Activated T-helper 17 cell treated with anti-CD3 and anti-CD28 coated beads, Interleukin-2, amount 50 U/mL, for 72 hours (primary cell): ENCODE data around the gene PRKCA. TPM values are rescaled to one million over a fixed set of nuclear protein-coding genes. Genes with fewer than 3 reads are reported as not detected.

Experiments used
- ATAC-seq: fragments of 150-1000 bp; cut with Tn5 transposase; replicated peaks from 2 replicates; pipeline ENCODE4 v1.10.0; 2021; ENCODE audit warnings: mild to moderate bottlenecking, moderate library complexity
- H3K27ac Mint-ChIP-seq: one replicate; pipeline ENCODE4 v1.8.0; 2022; ENCODE audit warnings: mixed read lengths
- H3K27me3 Mint-ChIP-seq: one replicate; pipeline ENCODE4 v1.8.0; 2022; ENCODE audit warnings: mixed read lengths
- H3K36me3 Mint-ChIP-seq: one replicate; pipeline ENCODE4 v1.8.0; 2022; ENCODE audit warnings: low read depth, mild to moderate bottlenecking, mixed read lengths
- H3K4me1 Mint-ChIP-seq: one replicate; pipeline ENCODE4 v1.8.0; 2022; ENCODE audit warnings: mixed read lengths
- H3K4me3 Mint-ChIP-seq: one replicate; pipeline ENCODE4 v1.8.0; 2022; ENCODE audit warnings: mild to moderate bottlenecking, mixed read lengths
- H3K9me3 Mint-ChIP-seq: one replicate; pipeline ENCODE4 v1.8.0; 2022; ENCODE audit warnings: mixed read lengths
- total RNA-seq, 2 donors: library from RNA; stranded (reverse); gene quantifications; one replicate each; pipeline ENCODE4 v1.2.3, GENCODE V29; 2022

The PRKCA gene
- total RNA-seq, 2 donors from 2014 or later, result 58.2 to 86.0 TPM

- ATAC-seq, result peak; percentile 25
- no peaks in the 10 kb centered on the region for H3K27me3 Mint-ChIP-seq
- H3K9me3 Mint-ChIP-seq, result no peaks in the 10 kb centered on the region
- H3K4me3 Mint-ChIP-seq, result no peak overlapping the region
- peak overlapping the region; percentile 76 for H3K27ac Mint-ChIP-seq
- peaks cover 37% of the 10 kb centered on the region for H3K36me3 Mint-ChIP-seq
- peaks cover 60% of the 10 kb centered on the region for H3K4me1 Mint-ChIP-seq
Observed at GRCh38 chr17:66664336-66664735, 361.9 kb downstream of the PRKCA start.

GRCh38 chr17:66665194-66665593 is 362.8 kb downstream of the PRKCA start:
- Mint-ChIP-seq H3K4me1 (peaks cover 64% of the 10 kb centered on the region), H3K9me3 (no peaks in the 10 kb centered on the region)

GRCh38 chr17:66667090-66667489 is 364.7 kb downstream of the PRKCA start:
- Mint-ChIP-seq H3K27ac (peak overlapping the region; percentile 70), H3K36me3 (peaks cover 39% of the 10 kb centered on the region), H3K4me3 (peak overlapping the region; percentile 57), H3K27me3 (no peaks in the 10 kb centered on the region), H3K4me1 (peaks cover 64% of the 10 kb centered on the region), H3K9me3 (no peaks in the 10 kb centered on the region)
- peak; percentile 25 for ATAC-seq

More at GRCh38 chr17:66665194-66665593, 362.8 kb downstream of the PRKCA start:
- Mint-ChIP-seq H3K4me3 (peak overlapping the region; percentile 57), H3K36me3 (peaks cover 36% of the 10 kb centered on the region), H3K27ac (peak overlapping the region; percentile 76), H3K27me3 (no peaks in the 10 kb centered on the region)
- peak; percentile 44 for ATAC-seq

- Mint-ChIP-seq H3K27me3 (no peaks in the 10 kb centered on the region), H3K36me3 (peaks cover 38% of the 10 kb centered on the region), H3K4me3 (peak overlapping the region; percentile 57), H3K27ac (peak overlapping the region; percentile 70), H3K9me3 (no peaks in the 10 kb centered on the region), H3K4me1 (peaks cover 60% of the 10 kb centered on the region)
- ATAC-seq, result peak; percentile 90
Observed at GRCh38 chr17:66667491-66668030, 365.1 kb downstream of the PRKCA start.

GRCh38 chr17:66670206-66670605 is 367.8 kb downstream of the PRKCA start:
- Mint-ChIP-seq H3K9me3 (no peaks in the 10 kb centered on the region), H3K4me1 (peaks cover 68% of the 10 kb centered on the region), H3K4me3 (no peak overlapping the region), H3K36me3 (peaks cover 28% of the 10 kb centered on the region), H3K27me3 (no peaks in the 10 kb centered on the region), H3K27ac (no peak overlapping the region)
- ATAC-seq, result no peak

GRCh38 chr17:66671156-66671555 is 368.7 kb downstream of the PRKCA start:
- H3K27ac Mint-ChIP-seq, result no peak overlapping the region
- no peak for ATAC-seq
- no peaks in the 10 kb centered on the region for H3K27me3 Mint-ChIP-seq
- no peak overlapping the region for H3K4me3 Mint-ChIP-seq
- H3K36me3 Mint-ChIP-seq, result peaks cover 28% of the 10 kb centered on the region
- no peaks in the 10 kb centered on the region for H3K9me3 Mint-ChIP-seq
- H3K4me1 Mint-ChIP-seq, result peaks cover 62% of the 10 kb centered on the region

- no peaks in the 10 kb centered on the region for H3K9me3 Mint-ChIP-seq
- H3K36me3 Mint-ChIP-seq, result peaks cover 29% of the 10 kb centered on the region
- H3K4me3 Mint-ChIP-seq, result peak overlapping the region; percentile 80
- peaks cover 44% of the 10 kb centered on the region for H3K4me1 Mint-ChIP-seq
- ATAC-seq, result peak; percentile 80
- H3K27me3 Mint-ChIP-seq, result no peaks in the 10 kb centered on the region
- peak overlapping the region; percentile 89 for H3K27ac Mint-ChIP-seq
Observed at GRCh38 chr17:66673668-66674276, 371.4 kb downstream of the PRKCA start.

- Mint-ChIP-seq H3K9me3 (no peaks in the 10 kb centered on the region), H3K36me3 (peaks cover 23% of the 10 kb centered on the region), H3K4me3 (no peak overlapping the region), H3K27me3 (no peaks in the 10 kb centered on the region), H3K27ac (peak overlapping the region; percentile 36), H3K4me1 (peaks cover 37% of the 10 kb centered on the region)
- no peak for ATAC-seq
Observed at GRCh38 chr17:66675273-66675990, 373.0 kb downstream of the PRKCA start.

GRCh38 chr17:66675991-66676371 is 373.6 kb downstream of the PRKCA start:
- no peak for ATAC-seq
- H3K4me1 Mint-ChIP-seq, result peaks cover 37% of the 10 kb centered on the region

GRCh38 chr17:66676421-66676820 is 374.0 kb downstream of the PRKCA start:
- no peak for ATAC-seq
- H3K27ac Mint-ChIP-seq, result peak overlapping the region; percentile 43
- peaks cover 35% of the 10 kb centered on the region for H3K4me1 Mint-ChIP-seq
- H3K27me3 Mint-ChIP-seq, result no peaks in the 10 kb centered on the region
- H3K4me3 Mint-ChIP-seq, result peak overlapping the region; percentile 31
- peaks cover 22% of the 10 kb centered on the region for H3K36me3 Mint-ChIP-seq
- no peaks in the 10 kb centered on the region for H3K9me3 Mint-ChIP-seq

More at GRCh38 chr17:66675991-66676371, 373.6 kb downstream of the PRKCA start:
- H3K27me3 Mint-ChIP-seq, result no peaks in the 10 kb centered on the region
- H3K36me3 Mint-ChIP-seq, result peaks cover 22% of the 10 kb centered on the region
- peak overlapping the region; percentile 43 for H3K27ac Mint-ChIP-seq
- no peak overlapping the region for H3K4me3 Mint-ChIP-seq
- no peaks in the 10 kb centered on the region for H3K9me3 Mint-ChIP-seq

GRCh38 chr17:66677201-66677981 is 375.0 kb downstream of the PRKCA start:
- Mint-ChIP-seq H3K27ac (peak overlapping the region; percentile 2), H3K9me3 (no peaks in the 10 kb centered on the region), H3K4me1 (peaks cover 30% of the 10 kb centered on the region), H3K4me3 (peak overlapping the region; percentile 8), H3K36me3 (peaks cover 26% of the 10 kb centered on the region), H3K27me3 (no peaks in the 10 kb centered on the region)
- ATAC-seq, result peak; percentile 77

- peak overlapping the region; percentile 2 for H3K27ac Mint-ChIP-seq
- ATAC-seq, result no peak
- no peaks in the 10 kb centered on the region for H3K27me3 Mint-ChIP-seq
- peaks cover 26% of the 10 kb centered on the region for H3K36me3 Mint-ChIP-seq
- no peaks in the 10 kb centered on the region for H3K9me3 Mint-ChIP-seq
- peak overlapping the region; percentile 8 for H3K4me3 Mint-ChIP-seq
- peaks cover 29% of the 10 kb centered on the region for H3K4me1 Mint-ChIP-seq
Observed at GRCh38 chr17:66678061-66678460, 375.6 kb downstream of the PRKCA start.

- ATAC-seq, result no peak
- H3K27me3 Mint-ChIP-seq, result no peaks in the 10 kb centered on the region
- H3K9me3 Mint-ChIP-seq, result no peaks in the 10 kb centered on the region
- no peak overlapping the region for H3K4me3 Mint-ChIP-seq
- H3K27ac Mint-ChIP-seq, result no peak overlapping the region
- peaks cover 21% of the 10 kb centered on the region for H3K4me1 Mint-ChIP-seq
- H3K36me3 Mint-ChIP-seq, result peaks cover 26% of the 10 kb centered on the region
Observed at GRCh38 chr17:66678827-66679226, 376.4 kb downstream of the PRKCA start.
